DOHH2 (cell line): ENCODE results near the gene BCORL1.

Experiments
- H3F3A ChIP-seq: fragments of 200-600 bp; sonication (generic), shearing (Covaris generic); 2 replicates; pipeline ENCODE4 v1.6.0; 2016; ENCODE audit warnings: antibody characterized with exemption, mild to moderate bottlenecking; ENCODE audit not compliant: control insufficient read depth, insufficient read depth
- H3K27ac ChIP-seq: fragments of 200-600 bp; sonication (generic); 2 replicates; pipeline ENCODE4 v1.5.1; 2014; ENCODE audit warnings: low read depth, mild to moderate bottlenecking, low read length, moderate library complexity
- H3K27me3 ChIP-seq: fragments of 200-600 bp; sonication (generic); 2 replicates; pipeline ENCODE4 v1.6.1; 2014; ENCODE audit warnings: mild to moderate bottlenecking, low read length, mixed read lengths; ENCODE audit not compliant: control insufficient read depth
- H3K36me3 ChIP-seq: fragments of 200-600 bp; sonication (generic); 2 replicates; pipeline ENCODE4 v1.6.1; 2014; ENCODE audit warnings: mild to moderate bottlenecking, low read length, moderate library complexity, mixed read lengths; ENCODE audit not compliant: control insufficient read depth
- H3K4me1 ChIP-seq: fragments of 200-600 bp; sonication (generic); 2 replicates; pipeline ENCODE4 v1.6.1; 2014; ENCODE audit warnings: mild to moderate bottlenecking, low read length, mixed read lengths; ENCODE audit not compliant: control insufficient read depth
- H3K4me2 ChIP-seq: fragments of 200-600 bp; sonication (generic); 2 replicates; pipeline ENCODE4 v1.6.0; 2014; ENCODE audit warnings: mild to moderate bottlenecking, low read length, moderate library complexity
- H3K4me3 ChIP-seq: fragments of 200-600 bp; sonication (generic); 2 replicates; pipeline ENCODE4 v1.5.1; 2014; ENCODE audit warnings: mild to moderate bottlenecking, low read length, mixed read lengths
- H3K79me2 ChIP-seq: fragments of 200-600 bp; sonication (generic); 2 replicates; pipeline ENCODE4 v1.6.1; 2014; ENCODE audit warnings: mild to moderate bottlenecking, low read length, mixed read lengths; ENCODE audit not compliant: control insufficient read depth
- H3K9me2 ChIP-seq: fragments of 200-600 bp; sonication (generic); replicated peaks from 2 replicates; pipeline ENCODE4 v1.6.1; 2014; ENCODE audit warnings: mild to moderate bottlenecking, low read length, mixed read lengths; ENCODE audit not compliant: control insufficient read depth
- H3K9me3 ChIP-seq: fragments of 200-600 bp; sonication (generic); 2 replicates; pipeline ENCODE4 v1.6.1; 2014; ENCODE audit warnings: antibody characterized with exemption, low read length, mixed read lengths; ENCODE audit not compliant: control insufficient read depth, insufficient read depth
- H4K20me1 ChIP-seq: fragments of 200-600 bp; sonication (generic); 2 replicates; pipeline ENCODE4 v1.6.0; 2014; ENCODE audit warnings: low read depth, mild to moderate bottlenecking, antibody characterized with exemption, low read length, moderate library complexity; ENCODE audit not compliant: control insufficient read depth, insufficient read depth
- EZH2phosphoT487 ChIP-seq: fragments of 200-600 bp; sonication (generic); IDR thresholded peaks from 2 replicates; pipeline ENCODE4 v1.6.1; 2017; ENCODE audit warnings: borderline replicate concordance, mild to moderate bottlenecking, antibody characterized with exemption, low read length, moderate library complexity, mixed read lengths
- TF ChIP-seq, protein P1 (sequence below): fragments of 200-600 bp; sonication (generic); IDR thresholded peaks from one replicate; pipeline ENCODE4 v1.5.1; 2014; ENCODE audit warnings: antibody characterized with exemption, mild to moderate bottlenecking, low read depth, low read length; ENCODE audit not compliant: poor library complexity, severe bottlenecking

Gene BCORL1

DNA sequence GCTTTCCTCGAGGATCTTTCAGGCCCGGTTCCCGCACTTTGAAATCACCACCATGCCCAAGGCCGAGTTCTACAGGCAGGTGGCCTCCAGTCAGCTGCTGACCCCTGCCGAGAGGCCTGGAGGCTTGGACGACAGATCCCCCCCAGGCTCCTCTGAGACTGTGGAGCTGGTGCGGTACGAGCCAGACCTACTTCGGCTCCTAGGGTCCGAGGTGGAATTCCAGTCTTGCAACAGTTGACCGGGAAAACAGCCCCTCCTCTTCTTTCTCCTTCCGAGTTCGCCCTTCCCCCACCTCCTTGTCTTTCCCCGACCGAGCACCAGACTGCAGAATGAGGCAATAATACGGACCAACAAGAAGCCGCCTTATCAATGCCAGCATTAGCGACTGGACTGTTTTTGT, 73.5 kb downstream of the BCORL1 start:
- Histone ChIP-seq H3K9me2 (no peaks in the 10 kb centered on the region), H3K27ac (no peak overlapping the region), H3K4me2 (no peak overlapping the region), H3F3A (no peaks in the 10 kb centered on the region), H3K9me3 (no peaks in the 10 kb centered on the region), H4K20me1 (no peaks in the 10 kb centered on the region), H3K4me1 (peaks cover 8% of the 10 kb centered on the region), H3K27me3 (no peaks in the 10 kb centered on the region), H3K4me3 (no peak overlapping the region), H3K36me3 (0 out of 2 replicates have a peak, but pooled peaks cover 2% of the 10 kb centered on the region), H3K79me2 (no peaks in the 10 kb centered on the region)
- TF ChIP-seq, protein P1, sequence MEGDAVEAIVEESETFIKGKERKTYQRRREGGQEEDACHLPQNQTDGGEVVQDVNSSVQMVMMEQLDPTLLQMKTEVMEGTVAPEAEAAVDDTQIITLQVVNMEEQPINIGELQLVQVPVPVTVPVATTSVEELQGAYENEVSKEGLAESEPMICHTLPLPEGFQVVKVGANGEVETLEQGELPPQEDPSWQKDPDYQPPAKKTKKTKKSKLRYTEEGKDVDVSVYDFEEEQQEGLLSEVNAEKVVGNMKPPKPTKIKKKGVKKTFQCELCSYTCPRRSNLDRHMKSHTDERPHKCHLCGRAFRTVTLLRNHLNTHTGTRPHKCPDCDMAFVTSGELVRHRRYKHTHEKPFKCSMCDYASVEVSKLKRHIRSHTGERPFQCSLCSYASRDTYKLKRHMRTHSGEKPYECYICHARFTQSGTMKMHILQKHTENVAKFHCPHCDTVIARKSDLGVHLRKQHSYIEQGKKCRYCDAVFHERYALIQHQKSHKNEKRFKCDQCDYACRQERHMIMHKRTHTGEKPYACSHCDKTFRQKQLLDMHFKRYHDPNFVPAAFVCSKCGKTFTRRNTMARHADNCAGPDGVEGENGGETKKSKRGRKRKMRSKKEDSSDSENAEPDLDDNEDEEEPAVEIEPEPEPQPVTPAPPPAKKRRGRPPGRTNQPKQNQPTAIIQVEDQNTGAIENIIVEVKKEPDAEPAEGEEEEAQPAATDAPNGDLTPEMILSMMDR: no peak
- no peak for TF ChIP-seq EZH2phosphoT487

- Histone ChIP-seq H4K20me1 (no peaks in the 10 kb centered on the region), H3K9me3 (no peaks in the 10 kb centered on the region), H3K36me3 (no peaks in the 10 kb centered on the region), H3K9me2 (no peaks in the 10 kb centered on the region), H3K4me2 (no peak overlapping the region), H3K4me3 (no peak overlapping the region), H3K79me2 (no peaks in the 10 kb centered on the region), H3K27ac (no peak overlapping the region), H3K27me3 (no peaks in the 10 kb centered on the region), H3K4me1 (peaks cover 17% of the 10 kb centered on the region), H3F3A (no peaks in the 10 kb centered on the region)
- TF ChIP-seq, protein P1: no peak
- no peak for TF ChIP-seq EZH2phosphoT487
These were observed 74.8 kb downstream of the BCORL1 start for GRCh38 chrX:130057209-130057608.

- Histone ChIP-seq H3F3A (no peaks in the 10 kb centered on the region), H3K27me3 (no peaks in the 10 kb centered on the region), H4K20me1 (no peaks in the 10 kb centered on the region), H3K4me2 (no peak overlapping the region), H3K4me1 (peaks cover 17% of the 10 kb centered on the region), H3K79me2 (no peaks in the 10 kb centered on the region), H3K4me3 (no peak overlapping the region), H3K36me3 (no peaks in the 10 kb centered on the region), H3K9me2 (no peaks in the 10 kb centered on the region), H3K27ac (no peak overlapping the region), H3K9me3 (no peaks in the 10 kb centered on the region)
- no peak for TF ChIP-seq EZH2phosphoT487
- TF ChIP-seq, protein P1: no peak
These were observed 76.2 kb downstream of the BCORL1 start for GRCh38 chrX:130058652-130059051.
